Naive thymus-derived CD8-positive, alpha-beta T cell (primary cell): Measurements from ENCODE around the gene DACT2. TPM values are rescaled to one million over a fixed set of nuclear protein-coding genes. Genes with fewer than 3 reads are reported as not detected.

ENCODE experiments used
- ATAC-seq, 2 donors: fragments of 150-1000 bp; cut with Tn5 transposase in 1 of 2; sonication (Bioruptor Pico), chemical (Tn5 transposase) in 1 of 2; 1 replicate in 1 of 2; 2 replicates in 1 of 2; pipeline ENCODE4 v1.10.0; 2021; ENCODE audit warnings: mild to moderate bottlenecking in 2 of 2, moderate library complexity in 2 of 2
- POLR2A ChIA-PET: fragments of 350-600 bp; sonication (Branson Sonifier 250); formaldehyde crosslinking; loops from one replicate; lab custom pipeline; 2021; ENCODE audit warnings: antibody characterized with exemption; lab: Charles Lee
- DNase-seq, 10 donors: peaks; one replicate each; pipeline versions ENCODE4 v3.0.0 to v3.0.0-alpha.2; 2020 to 2022
- H3K27ac Mint-ChIP-seq, 10 donors: one replicate each; pipeline ENCODE4 v1.8.0; 2020 to 2022; ENCODE audit warnings: mild to moderate bottlenecking in 10 of 10, mixed read lengths in 10 of 10, moderate library complexity in 4 of 10, inconsistent platforms in 1 of 10
- H3K27me3 Mint-ChIP-seq, 5 donors: one replicate each; pipeline ENCODE4 v1.8.0; 2021 to 2022; ENCODE audit warnings: mixed read lengths in 5 of 5
- H3K36me3 Mint-ChIP-seq, 3 donors: one replicate each; pipeline ENCODE4 v1.8.0; 2020 to 2022; ENCODE audit warnings: mixed read lengths in 3 of 3, mild to moderate bottlenecking in 2 of 3, inconsistent platforms in 1 of 3
- H3K4me1 Mint-ChIP-seq, 4 donors: one replicate each; pipeline ENCODE4 v1.8.0; 2021 to 2022; ENCODE audit warnings: mixed read lengths in 4 of 4
- H3K4me3 Mint-ChIP-seq, 10 donors: one replicate each; pipeline ENCODE4 v1.8.0; 2020 to 2022; ENCODE audit warnings: mild to moderate bottlenecking in 10 of 10, mixed read lengths in 10 of 10, moderate library complexity in 6 of 10, inconsistent platforms in 1 of 10
- H3K9me3 Mint-ChIP-seq, 9 donors: one replicate each; pipeline ENCODE4 v1.8.0; 2020 to 2022; ENCODE audit warnings: mixed read lengths in 9 of 9, mild to moderate bottlenecking in 3 of 9, inconsistent platforms in 1 of 9, moderate library complexity in 1 of 9
- polyA plus RNA-seq, 3 donors: library from polyadenylated mRNA; unstranded; fragments of 300-500 nt; fragmentation: Illumina TruSeq; gene quantifications; one replicate each; pipeline ENCODE4 v1.2.3, GENCODE V29; 2021
- total RNA-seq, 8 experiments: library from RNA in 2 of 8; stranded (reverse) in 2 of 8; gene quantifications; one replicate each; pipeline ENCODE4 v1.2.3 and lab custom pipeline; 2021 to 2026

DACT2 gene
- total and polyA plus RNA-seq, 5 experiments from 2014 or later, result not detected

- peaks cover 0 to 47% (median 13%) of the 10 kb centered on the region in 5 donors for H3K27me3 Mint-ChIP-seq
- no peaks in the 10 kb centered on the region for H3K4me1 Mint-ChIP-seq
- H3K36me3 Mint-ChIP-seq, result no peaks in the 10 kb centered on the region
- ATAC-seq (no peak), DNase-seq (no peak)
- no peaks in the 10 kb centered on the region for H3K9me3 Mint-ChIP-seq
- H3K27ac Mint-ChIP-seq, result no peak overlapping the region
- POLR2A ChIA-PET, result no interaction called here
- no peak overlapping the region for H3K4me3 Mint-ChIP-seq
Measured at GRCh38 chr6:168305096-168305749, 14.4 kb downstream of the DACT2 start.

DNA sequence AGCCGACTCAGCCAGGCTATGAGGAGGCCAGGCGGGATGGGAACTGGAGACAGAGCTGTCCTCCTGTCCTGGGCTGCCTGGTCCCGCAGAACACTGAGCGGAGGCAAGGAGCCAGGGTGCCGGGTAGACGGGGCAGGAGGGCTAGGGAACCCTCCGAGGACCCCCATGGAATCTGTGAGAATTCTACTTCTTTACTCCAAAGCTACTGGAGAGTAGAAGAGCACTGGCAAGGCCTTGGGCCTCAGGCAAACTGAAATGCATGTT is 14.9 kb downstream of the DACT2 start:
- Mint-ChIP-seq H3K36me3 (no peaks in the 10 kb centered on the region), H3K27me3 (peaks cover 0 to 47% (median 13%) of the 10 kb centered on the region in 5 donors), H3K27ac (no peak overlapping the region), H3K4me1 (no peaks in the 10 kb centered on the region), H3K9me3 (no peaks in the 10 kb centered on the region), H3K4me3 (no peak overlapping the region)
- POLR2A ChIA-PET, result no interaction called here
- DNase-seq (no peak), ATAC-seq (no peak)

DNA sequence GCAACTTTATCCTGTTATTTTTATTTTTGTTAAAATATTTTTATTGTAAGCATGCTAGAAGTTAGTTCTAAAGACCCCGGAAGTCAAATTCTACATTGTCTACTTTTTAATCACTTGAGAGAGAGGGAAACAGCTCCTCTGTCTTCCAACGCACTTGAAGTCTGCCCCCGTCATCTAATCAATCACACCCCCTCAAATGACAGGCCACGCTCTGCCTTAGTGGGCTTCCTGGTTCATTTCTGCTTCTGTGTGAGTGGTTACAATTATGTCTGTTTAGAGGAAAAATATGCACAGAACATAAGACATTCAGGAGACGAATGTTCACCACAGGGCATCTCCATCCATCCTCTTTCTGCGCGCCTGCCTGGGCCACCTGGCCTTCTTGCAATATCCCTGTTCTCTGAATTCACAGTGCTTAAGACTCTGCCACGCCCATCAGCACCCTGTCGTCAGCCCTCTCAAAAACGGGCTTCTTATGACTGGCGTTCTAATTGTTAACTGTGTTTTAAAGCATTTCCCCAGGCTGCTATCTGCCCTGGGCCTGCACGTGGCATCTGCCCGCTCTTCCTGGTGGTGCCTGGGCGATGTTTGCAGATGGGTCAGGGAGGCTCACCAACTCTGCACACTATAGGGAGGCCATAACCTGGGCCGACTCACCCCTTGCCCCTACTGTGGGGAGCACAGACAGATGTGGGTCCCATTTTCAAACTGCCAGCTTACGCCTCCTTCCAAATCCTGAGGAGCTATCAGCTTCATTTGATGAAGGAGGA is 15.4 kb downstream of the DACT2 start:
- H3K9me3 Mint-ChIP-seq, result no peaks in the 10 kb centered on the region
- no peaks in the 10 kb centered on the region for H3K4me1 Mint-ChIP-seq
- no peak for ATAC-seq
- H3K27ac Mint-ChIP-seq, result no peak overlapping the region
- H3K27me3 Mint-ChIP-seq, result peaks cover 0 to 47% (median 13%) of the 10 kb centered on the region in 5 donors
- H3K4me3 Mint-ChIP-seq, result no peak overlapping the region
- DNase-seq, result no peak
- no peaks in the 10 kb centered on the region for H3K36me3 Mint-ChIP-seq
- POLR2A ChIA-PET, result no interaction called here

DNA sequence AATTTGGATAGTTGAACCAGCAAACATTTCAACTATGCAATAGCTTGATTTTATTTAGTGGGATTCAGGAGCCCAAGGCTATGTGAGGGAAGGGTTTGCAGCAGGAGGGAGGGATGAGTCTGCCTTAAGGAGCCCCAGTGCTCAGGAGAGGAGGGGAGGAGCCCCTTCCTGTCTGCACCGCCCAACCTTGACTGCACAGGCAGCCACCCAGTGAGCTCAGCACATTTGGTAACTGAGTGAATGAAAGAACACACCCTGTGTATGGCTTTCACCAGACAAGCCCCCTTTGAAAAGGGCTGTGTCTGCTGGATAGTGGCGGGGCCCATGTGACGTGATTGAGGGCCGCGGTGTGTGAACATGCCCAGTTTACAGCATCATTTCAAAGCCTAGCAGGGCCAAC is 17.0 kb downstream of the DACT2 start:
- Mint-ChIP-seq H3K27me3 (peaks cover 0 to 52% (median 15%) of the 10 kb centered on the region in 5 donors), H3K27ac (no peak overlapping the region), H3K9me3 (no peaks in the 10 kb centered on the region), H3K4me3 (no peak overlapping the region), H3K36me3 (no peaks in the 10 kb centered on the region), H3K4me1 (no peaks in the 10 kb centered on the region)
- ATAC-seq (no peak), DNase-seq (no peak)
- POLR2A ChIA-PET, result no interaction called here

GRCh38 chr6:168301648-168302398 is 17.8 kb downstream of the DACT2 start:
- Mint-ChIP-seq H3K27ac (peak overlapping the region in 1 of 10 donors; percentile 62), H3K4me3 (no peak overlapping the region), H3K27me3 (peaks cover 0 to 57% (median 11%) of the 10 kb centered on the region in 5 donors), H3K9me3 (no peaks in the 10 kb centered on the region), H3K36me3 (no peaks in the 10 kb centered on the region), H3K4me1 (no peaks in the 10 kb centered on the region)
- POLR2A ChIA-PET, result no interaction called here
- DNase-seq (no peak), ATAC-seq (no peak)

- DNase-seq (no peak), ATAC-seq (no peak)
- Mint-ChIP-seq H3K27ac (no peak overlapping the region), H3K4me1 (no peaks in the 10 kb centered on the region), H3K36me3 (no peaks in the 10 kb centered on the region), H3K4me3 (no peak overlapping the region), H3K27me3 (peaks cover 0 to 58% (median 9%) of the 10 kb centered on the region in 5 donors), H3K9me3 (peaks cover 0 to 4% (median 0%) of the 10 kb centered on the region in 9 donors)
- POLR2A ChIA-PET, result no interaction called here
Measured at GRCh38 chr6:168300975-168301647, 18.5 kb downstream of the DACT2 start.

GRCh38 chr6:168299541-168300511 is 19.8 kb downstream of the DACT2 start:
- Mint-ChIP-seq H3K27ac (no peak overlapping the region), H3K9me3 (peaks cover 0 to 12% (median 0%) of the 10 kb centered on the region in 9 donors), H3K27me3 (peaks cover 0 to 61% (median 8%) of the 10 kb centered on the region in 5 donors), H3K4me3 (no peak overlapping the region), H3K4me1 (no peaks in the 10 kb centered on the region), H3K36me3 (no peaks in the 10 kb centered on the region)
- POLR2A ChIA-PET, result no interaction called here
- DNase-seq (no peak), ATAC-seq (no peak)

DNA sequence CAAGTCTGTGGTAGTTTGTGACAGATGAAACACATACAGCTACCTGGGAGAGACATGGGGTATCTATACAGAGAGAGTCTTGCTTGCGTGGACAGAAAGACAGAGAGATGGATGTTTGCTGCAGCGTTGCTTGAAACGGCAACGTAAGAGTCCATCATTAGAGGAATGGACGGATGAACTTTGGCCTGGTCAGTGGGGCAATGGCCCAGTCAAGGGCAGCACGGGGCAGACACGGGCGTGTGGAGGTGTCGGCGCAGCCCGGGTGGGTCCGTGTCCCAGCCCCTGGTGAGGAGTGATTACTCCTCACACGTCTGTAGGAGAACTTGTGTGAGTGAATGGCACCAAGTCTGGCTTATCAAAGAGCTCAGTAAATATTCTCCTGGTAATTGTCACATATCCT is 21.9 kb downstream of the DACT2 start:
- Mint-ChIP-seq H3K4me3 (no peak overlapping the region), H3K27ac (no peak overlapping the region), H3K9me3 (peaks cover 0 to 12% (median 0%) of the 10 kb centered on the region in 9 donors), H3K4me1 (no peaks in the 10 kb centered on the region), H3K27me3 (peaks cover 0 to 42% (median 7%) of the 10 kb centered on the region in 5 donors), H3K36me3 (no peaks in the 10 kb centered on the region)
- POLR2A ChIA-PET, result no interaction called here
- ATAC-seq (no peak), DNase-seq (no peak)

DNA sequence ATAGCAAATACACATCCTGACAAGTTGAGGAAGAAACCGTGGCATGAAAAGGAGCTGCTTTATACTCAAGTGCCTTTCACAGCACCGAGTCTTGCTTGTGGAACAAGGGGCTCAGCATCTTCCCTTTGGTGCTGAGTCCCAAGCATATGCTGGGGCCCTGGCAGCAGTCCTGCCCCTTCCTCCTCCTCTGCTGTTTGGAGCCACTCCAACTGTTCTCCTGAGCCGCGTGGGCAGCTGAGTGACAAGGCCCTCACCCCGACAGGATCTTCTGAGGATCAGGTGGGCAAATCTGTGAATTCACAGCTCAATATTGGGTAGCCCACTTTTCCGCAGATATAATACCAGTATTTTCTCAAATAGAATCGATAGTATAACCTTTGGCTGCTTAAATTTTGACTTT is 24.7 kb downstream of the DACT2 start:
- POLR2A ChIA-PET, result no interaction called here
- Mint-ChIP-seq H3K36me3 (no peaks in the 10 kb centered on the region), H3K27me3 (peaks cover 0 to 32% (median 7%) of the 10 kb centered on the region in 5 donors), H3K27ac (no peak overlapping the region), H3K4me1 (no peaks in the 10 kb centered on the region), H3K9me3 (peaks cover 0 to 12% (median 0%) of the 10 kb centered on the region in 9 donors), H3K4me3 (no peak overlapping the region)
- ATAC-seq (no peak), DNase-seq (no peak)

DNA sequence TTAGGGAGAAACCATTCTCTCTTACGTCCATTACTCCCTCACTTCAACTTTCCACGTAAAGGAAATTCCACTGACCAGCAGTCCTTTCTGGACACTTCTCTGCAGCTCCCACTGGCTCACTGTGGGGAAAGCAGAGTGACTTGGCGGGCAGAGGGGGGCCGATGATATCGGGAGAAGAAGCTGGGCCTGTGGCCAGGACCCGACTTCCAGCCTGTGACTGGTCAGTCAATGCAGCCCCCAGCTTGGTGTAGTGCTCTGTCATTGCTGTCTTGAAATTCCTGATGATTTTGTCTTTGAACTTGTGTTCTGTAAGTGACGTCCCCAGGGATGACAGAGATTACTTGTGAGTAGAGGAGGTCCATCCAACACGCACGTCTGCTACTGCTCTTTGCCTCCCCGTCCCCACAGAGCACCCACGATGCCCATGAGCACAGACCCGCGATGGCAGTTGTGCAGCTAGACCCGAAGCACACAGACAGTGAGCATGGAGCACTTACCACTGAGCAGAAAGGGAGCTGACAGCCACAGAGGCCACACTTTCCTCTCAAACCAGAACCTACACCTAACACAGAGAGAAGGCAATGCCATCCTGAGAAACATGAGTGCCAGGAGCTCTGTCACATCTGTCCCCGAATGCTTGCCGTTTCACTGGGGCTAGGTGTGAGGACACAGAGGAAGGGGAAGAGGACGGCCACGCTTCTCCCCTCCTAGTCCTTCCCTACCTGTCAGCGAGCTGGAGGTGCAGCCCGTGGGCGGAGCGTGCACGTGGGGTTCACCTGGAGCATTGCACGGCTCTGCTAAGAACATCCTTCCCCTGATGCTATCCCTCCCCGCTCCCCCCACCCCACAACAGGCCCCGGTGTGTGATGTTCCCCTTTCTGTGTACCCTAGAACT is 25.7 kb downstream of the DACT2 start:
- no peaks in the 10 kb centered on the region for H3K36me3 Mint-ChIP-seq
- peaks cover 0 to 12% (median 0%) of the 10 kb centered on the region in 9 donors for H3K9me3 Mint-ChIP-seq
- no peak overlapping the region for H3K4me3 Mint-ChIP-seq
- POLR2A ChIA-PET, result no interaction called here
- H3K27me3 Mint-ChIP-seq, result peaks cover 0 to 32% (median 7%) of the 10 kb centered on the region in 5 donors
- no peak overlapping the region for H3K27ac Mint-ChIP-seq
- DNase-seq (no peak), ATAC-seq (no peak)
- H3K4me1 Mint-ChIP-seq, result no peaks in the 10 kb centered on the region

DNA sequence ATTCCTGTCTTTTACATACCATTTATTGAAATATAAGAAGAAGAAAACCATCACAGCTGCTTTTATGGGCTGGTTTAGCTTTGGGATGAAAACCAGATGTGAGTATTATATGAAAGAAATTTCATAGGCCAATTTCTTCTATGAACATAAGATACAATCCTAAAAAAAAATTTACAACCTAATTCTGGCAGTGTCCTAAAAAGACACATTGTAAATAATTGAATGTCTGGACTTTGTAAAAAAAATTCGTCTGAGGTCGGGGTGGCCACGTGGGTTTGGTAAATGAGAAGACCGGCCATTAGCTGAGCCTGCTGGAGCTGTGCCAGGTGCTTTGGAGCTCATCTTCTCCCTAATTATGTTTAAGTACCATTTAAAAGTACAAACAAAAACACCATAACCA is 26.8 kb downstream of the DACT2 start:
- no peak overlapping the region for H3K27ac Mint-ChIP-seq
- H3K36me3 Mint-ChIP-seq, result no peaks in the 10 kb centered on the region
- no peak overlapping the region for H3K4me3 Mint-ChIP-seq
- no peak for ATAC-seq
- POLR2A ChIA-PET, result no interaction called here
- no peaks in the 10 kb centered on the region for H3K4me1 Mint-ChIP-seq
- peaks cover 0 to 12% (median 0%) of the 10 kb centered on the region in 9 donors for H3K9me3 Mint-ChIP-seq
- DNase-seq, result no peak
- peaks cover 0 to 29% (median 7%) of the 10 kb centered on the region in 5 donors for H3K27me3 Mint-ChIP-seq
